Endothelial cell of umbilical vein (primary cell): ENCODE results near the gene GPR87. TPM values are rescaled to one million over a fixed set of nuclear protein-coding genes. Genes with fewer than 3 reads are reported as not detected.

ENCODE experiments used
- BruUV-seq: library from RNA; stranded (reverse); fragments of 400-500 nt; replicated peaks from 2 replicates; lab custom pipeline; 2021; lab: Mats Ljungman, UMichigan
- CTCF ChIA-PET: fragments of 300-600, 350-600 bp; sonication (Branson Sonifier 250); formaldehyde crosslinking; loops from one replicate; lab custom pipeline; 2021; ENCODE audit warnings: antibody characterized with exemption, inconsistent platforms; lab: Charles Lee
- POLR2A ChIA-PET: fragments of 300-600, 350-600 bp; sonication (Branson Sonifier 250); formaldehyde crosslinking; loops from one replicate; lab custom pipeline; 2021; ENCODE audit warnings: antibody characterized with exemption, inconsistent platforms; lab: Charles Lee
- DNase-seq: peaks from one replicate; pipeline ENCODE4 v3.0.0-alpha.2; 2011; ENCODE audit warnings: low read depth, low spot score
- FAIRE-seq: peaks from 2 replicates; lab custom pipeline; 2011; peaks lifted over from hg19 to GRCh38; lab: Jason Lieb, UNC
- H2AFZ ChIP-seq: 2 replicates; pipeline ENCODE4 v1.6.0; 2012; ENCODE audit warnings: low read depth, low read length, control low read depth, inconsistent platforms
- H3K27ac ChIP-seq: 2 replicates; pipeline ENCODE4 v1.5.1; 2011; ENCODE audit warnings: low read depth, mild to moderate bottlenecking, control low read depth, low read length, moderate library complexity; ENCODE audit not compliant: insufficient read depth
- H3K27me3 ChIP-seq, 2 experiments: 2 replicates each; pipeline versions ENCODE4 v1.6.0 to v1.6.1; 2011; ENCODE audit warnings: low read length in 2 of 2, mixed read lengths in 1 of 2; ENCODE audit not compliant: control insufficient read depth in 2 of 2, insufficient read depth in 2 of 2
- H3K36me3 ChIP-seq, 2 experiments: 2 replicates in 1 of 2; 3 replicates in 1 of 2; pipeline ENCODE4 v1.5.1; 2011; ENCODE audit warnings: low read length in 2 of 2, mild to moderate bottlenecking in 1 of 2, moderate library complexity in 1 of 2; ENCODE audit not compliant: control insufficient read depth in 2 of 2, insufficient read depth in 2 of 2; ENCODE audit errors: extremely low read depth in 1 of 2
- H3K4me1 ChIP-seq: 3 replicates; pipeline ENCODE4 v1.5.1; 2011; ENCODE audit warnings: mild to moderate bottlenecking, low read length; ENCODE audit not compliant: control insufficient read depth, insufficient read depth; ENCODE audit errors: extremely low read depth
- H3K4me2 ChIP-seq: 2 replicates; pipeline ENCODE4 v1.6.1; 2011; ENCODE audit warnings: low read length, control low read depth, mixed read lengths; ENCODE audit not compliant: insufficient read depth
- H3K4me3 ChIP-seq, 3 experiments: fragments of 200-600 bp in 1 of 3; sonication (generic), shearing (Covaris generic) in 1 of 3; replicated peaks in 1 of 3; 2 replicates each; pipeline ENCODE4 v1.5.1; 2011 to 2016; ENCODE audit warnings: control low read depth in 3 of 3, low read length in 3 of 3, mild to moderate bottlenecking in 2 of 3, inconsistent platforms in 1 of 3, low read depth in 1 of 3, moderate library complexity in 1 of 3; ENCODE audit not compliant: insufficient read depth in 1 of 3
- H3K79me2 ChIP-seq: 2 replicates; pipeline ENCODE4 v1.6.0; 2012; ENCODE audit warnings: low read length, inconsistent platforms; ENCODE audit not compliant: control insufficient read depth, insufficient read depth
- H3K9ac ChIP-seq: replicated peaks from 2 replicates; pipeline ENCODE3; 2011; ENCODE audit warnings: low read length, control low read depth; ENCODE audit not compliant: insufficient read depth; ENCODE audit errors: extremely low read depth
- H3K9me1 ChIP-seq: replicated peaks from 3 replicates; pipeline ENCODE4 v1.6.0; 2011; ENCODE audit warnings: mild to moderate bottlenecking, low read length; ENCODE audit not compliant: control insufficient read depth, insufficient read depth; ENCODE audit errors: extremely low read depth
- H3K9me3 ChIP-seq: replicated peaks from 2 replicates; pipeline ENCODE4 v1.5.1; 2012; ENCODE audit warnings: low read length, inconsistent platforms; ENCODE audit not compliant: control insufficient read depth, insufficient read depth
- H4K20me1 ChIP-seq: replicated peaks from 2 replicates; pipeline ENCODE3; 2011; ENCODE audit warnings: mild to moderate bottlenecking, low read length; ENCODE audit not compliant: control insufficient read depth, insufficient read depth; ENCODE audit errors: extremely low read depth
- CTCF ChIP-seq, 2 donors: IDR thresholded peaks; 1 replicate in 1 of 2; 2 replicates in 1 of 2; pipeline ENCODE4 v1.5.1; 2011; ENCODE audit warnings: low read length in 2 of 2, mild to moderate bottlenecking in 2 of 2, moderate library complexity in 2 of 2, control low read depth in 1 of 2, inconsistent platforms in 1 of 2, low read depth in 1 of 2; ENCODE audit not compliant: insufficient read depth in 1 of 2; ENCODE audit errors: extremely low read depth in 1 of 2
- EZH2 ChIP-seq: IDR thresholded peaks from 2 replicates; pipeline ENCODE4 v1.6.1; 2012; ENCODE audit warnings: borderline replicate concordance, low read depth, mild to moderate bottlenecking, moderate library complexity, low read length, inconsistent platforms; ENCODE audit not compliant: severe bottlenecking
- FOS ChIP-seq: IDR thresholded peaks from 2 replicates; pipeline ENCODE4 v1.6.1; 2011; ENCODE audit warnings: mild to moderate bottlenecking, low read length, moderate library complexity, borderline replicate concordance; ENCODE audit not compliant: insufficient read depth
- GATA2 ChIP-seq: IDR thresholded peaks from 2 replicates; pipeline ENCODE4 v1.7.0; 2011; ENCODE audit warnings: low read depth, mild to moderate bottlenecking, moderate library complexity, mixed read lengths, low read length; ENCODE audit not compliant: insufficient read length, insufficient read depth
- JUN ChIP-seq: IDR thresholded peaks from 2 replicates; pipeline ENCODE4 v1.6.1; 2011; ENCODE audit warnings: borderline replicate concordance, low read depth; ENCODE audit not compliant: insufficient read length, insufficient read depth
- MAX ChIP-seq: IDR thresholded peaks from 2 replicates; pipeline ENCODE4 v1.6.1; 2011; ENCODE audit not compliant: insufficient read depth, insufficient read length
- MYC ChIP-seq: IDR thresholded peaks from one replicate; pipeline ENCODE4 v1.6.1; 2011; ENCODE audit warnings: mild to moderate bottlenecking, low read depth, low read length
- POLR2A ChIP-seq: IDR thresholded peaks from 2 replicates; pipeline ENCODE4 v1.6.1; 2012; ENCODE audit warnings: low read depth, mild to moderate bottlenecking, control low read depth, low read length
- POLR2AphosphoS5 ChIP-seq: IDR thresholded peaks from 2 replicates; pipeline ENCODE4 v1.6.1; 2012; ENCODE audit warnings: low read depth, mild to moderate bottlenecking, control low read depth, low read length, moderate library complexity; ENCODE audit not compliant: insufficient read depth
- dilution Hi-C: fragments of 300-500 bp; cut with MboI; formaldehyde crosslinking; loops from one replicate; pipeline ENCODE4 v1.15.0; 2019; ENCODE audit warnings: low sequenced_read_pairs; ENCODE audit not compliant: extremely low pct_ligation_motif_present
- intact Hi-C: fragments of 100-400 bp; cut with micrococcal nuclease; formaldehyde crosslinking; loops from one replicate; pipeline ENCODE4 v1.10.0; 2022
- polyA plus RNA-seq, 4 experiments: library from polyadenylated mRNA; depleted of rRNA in 3 of 4; stranded (reverse) in 3 of 4; unstranded in 1 of 4; fragments of >200 nt; gene quantifications; 2 replicates each; pipeline versions ENCODE4 v1.2.1 to v1.2.3, GENCODE V29; 2011 to 2012; ENCODE audit warnings: missing spikeins in 1 of 4
- total RNA-seq: library from RNA; stranded (reverse); gene quantifications from 2 replicates; pipeline ENCODE4 v1.2.3, GENCODE V29; 2021

The GPR87 gene
- total and polyA plus RNA-seq, 2 donors (not counting 3 experiments of a cell fraction or from before 2014, with no cell fraction given): not detected

GRCh38 chr3:151268267-151269235 lies 48.1 kb downstream of the GPR87 start:
- CTCF ChIA-PET: interaction anchor here (0.6 to 1.5 kb wide), 7 partner anchors 9 to 115 kb away, joined by 3 to 8 read pairs (median 4); no protein-coding TSS in a partner anchor
- Histone ChIP-seq H4K20me1 (no peaks in the 10 kb centered on the region), H3K9me1 (no peaks in the 10 kb centered on the region), H3K79me2 (no peaks in the 10 kb centered on the region), H3K9me3 (no peaks in the 10 kb centered on the region), H3K4me3 (no peak overlapping the region), H3K9ac (no peak overlapping the region), H3K27me3 (peaks cover 2 to 4% of the 10 kb centered on the region in 2 experiments), H2AFZ (no peak overlapping the region), H3K36me3 (no peaks in the 10 kb centered on the region), H3K4me2 (no peak overlapping the region), H3K4me1 (no peaks in the 10 kb centered on the region), H3K27ac (no peak overlapping the region)
- intact Hi-C loops: no loop called here
- dilution Hi-C loops: no loop called here
- POLR2A ChIA-PET: no interaction called here
- DNase-seq: no peak
- no peak for FAIRE-seq
- BruUV-seq: no TSS peak
- TF ChIP-seq FOS: no peak

GRCh38 chr3:151267066-151267465 lies 49.6 kb downstream of the GPR87 start:
- no peaks in the 10 kb centered on the region for H4K20me1 ChIP-seq
- no peaks in the 10 kb centered on the region for H3K79me2 ChIP-seq
- H3K9me3 ChIP-seq: no peaks in the 10 kb centered on the region
- no peaks in the 10 kb centered on the region for H3K36me3 ChIP-seq
- H3K4me1 ChIP-seq: no peaks in the 10 kb centered on the region
- no peaks in the 10 kb centered on the region for H3K9me1 ChIP-seq
- H2AFZ ChIP-seq: no peak overlapping the region
- H3K9ac ChIP-seq: no peak overlapping the region
- TF ChIP-seq MYC: no peak
- TF ChIP-seq CTCF (IDR thresholded peaks at IDR 0.05; ENCODE audit: extremely low read depth in 1 of 2, insufficient read depth in 1 of 2, low read depth in 1 of 2, low read length in 2 of 2): no peak
- no peak for TF ChIP-seq FOS
- TF ChIP-seq MAX: no peak
- no peak for TF ChIP-seq JUN
- TF ChIP-seq POLR2A: no peak
- TF ChIP-seq POLR2AphosphoS5: no peak
- TF ChIP-seq EZH2: no peak
- no peak for TF ChIP-seq GATA2
- ChIA-PET POLR2A (no interaction called here), CTCF (interaction anchor here (0.6 to 1.2 kb wide), 3 partner anchors 39 to 99 kb away, joined by 3 to 4 read pairs (median 4); no protein-coding TSS in a partner anchor)
- no TSS peak for BruUV-seq
- DNase-seq (no peak), FAIRE-seq (no peak)
- no peak overlapping the region for H3K4me2 ChIP-seq
- peaks cover 2 to 4% of the 10 kb centered on the region in 2 experiments for H3K27me3 ChIP-seq
- no peak overlapping the region for H3K4me3 ChIP-seq
- dilution Hi-C loops (no loop called here), intact Hi-C loops (no loop called here)
- H3K27ac ChIP-seq: no peak overlapping the region
